Keratinocyte (primary cell): ENCODE data around the gene STX12.

ENCODE experiments used
- EZH2 ChIP-seq: IDR thresholded peaks from one replicate; pipeline ENCODE4 v1.6.1; 2012; ENCODE audit warnings: inconsistent platforms, mild to moderate bottlenecking, low read length, moderate library complexity
- TF ChIP-seq, protein P1 (sequence below), 3 experiments: IDR thresholded peaks in 1 of 3; conservative IDR thresholded peaks in 1 of 3; optimal IDR thresholded peaks in 1 of 3; 2 replicates in 2 of 3; 3 replicates in 1 of 3; pipeline versions ENCODE3 to v1.5.1; 2011; ENCODE audit warnings: low read length in 3 of 3, mild to moderate bottlenecking in 3 of 3, moderate library complexity in 2 of 3, control low read depth in 1 of 3, inconsistent platforms in 1 of 3; ENCODE audit not compliant: insufficient read depth in 2 of 3; ENCODE audit errors: extremely low read depth in 1 of 3

DNA sequence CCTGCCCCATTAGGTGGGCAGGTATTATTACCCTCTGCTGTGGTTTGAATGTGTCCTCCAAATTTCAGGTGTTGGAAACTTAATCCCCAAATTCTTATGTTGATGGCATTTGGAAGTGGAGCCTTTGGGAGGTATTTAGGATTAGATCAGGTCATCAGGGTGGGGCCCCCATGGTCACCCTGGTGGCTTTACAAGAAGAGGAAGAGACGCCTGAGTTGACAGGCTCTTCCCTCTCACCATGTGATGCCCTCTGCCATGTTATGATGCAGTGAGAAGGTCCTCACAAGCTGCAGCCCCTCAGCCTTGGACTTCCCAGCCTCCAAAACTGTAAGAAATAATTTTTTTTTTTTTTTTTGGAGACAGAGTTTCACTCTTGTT, 90.5 kb downstream of the STX12 start:
- TF ChIP-seq, protein P1, sequence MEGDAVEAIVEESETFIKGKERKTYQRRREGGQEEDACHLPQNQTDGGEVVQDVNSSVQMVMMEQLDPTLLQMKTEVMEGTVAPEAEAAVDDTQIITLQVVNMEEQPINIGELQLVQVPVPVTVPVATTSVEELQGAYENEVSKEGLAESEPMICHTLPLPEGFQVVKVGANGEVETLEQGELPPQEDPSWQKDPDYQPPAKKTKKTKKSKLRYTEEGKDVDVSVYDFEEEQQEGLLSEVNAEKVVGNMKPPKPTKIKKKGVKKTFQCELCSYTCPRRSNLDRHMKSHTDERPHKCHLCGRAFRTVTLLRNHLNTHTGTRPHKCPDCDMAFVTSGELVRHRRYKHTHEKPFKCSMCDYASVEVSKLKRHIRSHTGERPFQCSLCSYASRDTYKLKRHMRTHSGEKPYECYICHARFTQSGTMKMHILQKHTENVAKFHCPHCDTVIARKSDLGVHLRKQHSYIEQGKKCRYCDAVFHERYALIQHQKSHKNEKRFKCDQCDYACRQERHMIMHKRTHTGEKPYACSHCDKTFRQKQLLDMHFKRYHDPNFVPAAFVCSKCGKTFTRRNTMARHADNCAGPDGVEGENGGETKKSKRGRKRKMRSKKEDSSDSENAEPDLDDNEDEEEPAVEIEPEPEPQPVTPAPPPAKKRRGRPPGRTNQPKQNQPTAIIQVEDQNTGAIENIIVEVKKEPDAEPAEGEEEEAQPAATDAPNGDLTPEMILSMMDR (optimal IDR thresholded peaks at IDR 0.05 in 1 of 3, IDR thresholded peaks at IDR 0.05 in 1 of 3, conservative IDR thresholded peaks at IDR 0.05 in 1 of 3; ENCODE audit: extremely low read depth in 1 of 3, insufficient read depth in 2 of 3, low read length in 3 of 3): no peak
- no peak for TF ChIP-seq EZH2
